Neural cell (in vitro differentiated cells): Measurements from ENCODE around the gene TRABD2A. TPM values are rescaled to one million over a fixed set of nuclear protein-coding genes. Genes with fewer than 3 reads are reported as not detected.

Experiments used
- H2AFZ ChIP-seq: fragments of 200-600, 300-800 bp; sonication (generic), shearing (Covaris generic); 2 replicates; pipeline ENCODE4 v1.6.0; 2014; ENCODE audit warnings: low read depth, mild to moderate bottlenecking, antibody characterized with exemption, low read length, moderate library complexity
- H3F3A ChIP-seq: fragments of 200-600 bp; shearing (Covaris generic); 2 replicates; pipeline ENCODE4 v1.6.1; 2016; ENCODE audit warnings: mild to moderate bottlenecking, moderate library complexity, mixed read lengths, antibody characterized with exemption, low read length; ENCODE audit not compliant: insufficient read depth, poor library complexity, severe bottlenecking
- H3K27ac ChIP-seq: fragments of 200-600, 300-800 bp; sonication (generic), shearing (Covaris generic); 2 replicates; pipeline ENCODE4 v1.5.1; 2014; ENCODE audit warnings: mild to moderate bottlenecking, low read length, moderate library complexity
- H3K27me3 ChIP-seq: fragments of 300-800, 200-600 bp; sonication (generic), shearing (Covaris generic); 2 replicates; pipeline ENCODE4 v1.6.0; 2014; ENCODE audit warnings: mild to moderate bottlenecking, low read depth, low read length, moderate library complexity; ENCODE audit not compliant: insufficient read depth
- H3K36me3 ChIP-seq: fragments of 300-800, 200-600 bp; sonication (generic), shearing (Covaris generic); 2 replicates; pipeline ENCODE4 v1.5.1; 2014; ENCODE audit warnings: mild to moderate bottlenecking, antibody characterized with exemption, low read length, moderate library complexity; ENCODE audit not compliant: insufficient read depth
- H3K4me2 ChIP-seq: fragments of 300-800, 200-600 bp; sonication (generic), shearing (Covaris generic); 2 replicates; pipeline ENCODE4 v1.6.0; 2014; ENCODE audit warnings: mild to moderate bottlenecking, low read length
- H3K4me3 ChIP-seq: fragments of 300-800, 200-600 bp; sonication (generic), shearing (Covaris generic); 2 replicates; pipeline ENCODE4 v1.5.1; 2014; ENCODE audit warnings: mild to moderate bottlenecking, low read length, moderate library complexity
- H3K79me2 ChIP-seq: fragments of 200-600 bp; shearing (Covaris generic); replicated peaks from 2 replicates; pipeline ENCODE4 v1.6.0; 2014; ENCODE audit warnings: mild to moderate bottlenecking, low read length, moderate library complexity; ENCODE audit not compliant: insufficient read depth
- H3K9ac ChIP-seq: fragments of 300-800, 200-600 bp; sonication (generic), shearing (Covaris generic); 2 replicates; pipeline ENCODE4 v1.6.1; 2016; ENCODE audit warnings: mild to moderate bottlenecking, low read length, mixed read lengths
- H3K9me2 ChIP-seq: fragments of 200-600 bp; shearing (Covaris generic); 2 replicates; pipeline ENCODE4 v1.6.1; 2016; ENCODE audit warnings: mild to moderate bottlenecking, low read length, mixed read lengths; ENCODE audit not compliant: insufficient read depth
- H3K9me3 ChIP-seq: fragments of 200-600, 300-800 bp; sonication (generic), shearing (Covaris generic); 2 replicates; pipeline ENCODE4 v1.6.1; 2016; ENCODE audit warnings: mild to moderate bottlenecking, mixed run types, low read length, moderate library complexity, mixed read lengths
- H4K20me1 ChIP-seq: fragments of 200-600 bp; shearing (Covaris generic); 2 replicates; pipeline ENCODE4 v1.6.1; 2016; ENCODE audit warnings: mild to moderate bottlenecking, mixed run types; ENCODE audit not compliant: insufficient read depth
- EP300 ChIP-seq: fragments of 450-650 bp; conservative IDR thresholded peaks from 2 replicates; pipeline ENCODE4 v1.6.1; 2014; ENCODE audit warnings: antibody characterized with exemption, mild to moderate bottlenecking, moderate library complexity; ENCODE audit not compliant: poor library complexity, severe bottlenecking
- EZH2 ChIP-seq: fragments of 200-600, 300-800 bp; shearing (Covaris generic), sonication (generic); IDR thresholded peaks from 2 replicates; pipeline ENCODE4 v1.6.1; 2014; ENCODE audit warnings: antibody characterized with exemption, low read length, borderline replicate concordance, mild to moderate bottlenecking; ENCODE audit not compliant: insufficient read depth, poor library complexity, severe bottlenecking
- MXI1 ChIP-seq: fragments of 450-650 bp; conservative IDR thresholded peaks from 2 replicates; pipeline ENCODE4 v1.6.1; 2014; ENCODE audit warnings: antibody characterized with exemption, mild to moderate bottlenecking; ENCODE audit not compliant: poor library complexity, severe bottlenecking
- POLR2AphosphoS5 ChIP-seq: IDR thresholded peaks from 2 replicates; pipeline ENCODE4 v1.6.1; 2012
- RAD21 ChIP-seq: fragments of 450-650 bp; conservative IDR thresholded peaks from 2 replicates; pipeline ENCODE4 v1.6.1; 2014; ENCODE audit warnings: antibody characterized with exemption, mild to moderate bottlenecking, moderate library complexity
- SMC3 ChIP-seq: fragments of 450-650 bp; conservative IDR thresholded peaks from 2 replicates; pipeline ENCODE4 v1.6.1; 2014; ENCODE audit warnings: antibody characterized with exemption, mild to moderate bottlenecking, moderate library complexity; ENCODE audit not compliant: poor library complexity
- TAF1 ChIP-seq: IDR thresholded peaks from 2 replicates; pipeline ENCODE4 v1.6.1; 2012; ENCODE audit warnings: low read depth
- polyA plus RNA-seq: library from polyadenylated mRNA; depleted of rRNA; stranded (reverse); fragments of >200 nt; gene quantifications from 2 replicates; pipeline ENCODE4 v1.2.3, GENCODE V29; 2014
- TF ChIP-seq, protein P1 (sequence below): fragments of 450-650 bp; IDR thresholded peaks from 2 replicates; pipeline ENCODE4 v1.5.1; 2014; ENCODE audit warnings: antibody characterized with exemption, mild to moderate bottlenecking, moderate library complexity; ENCODE audit not compliant: poor library complexity, severe bottlenecking
- TF ChIP-seq, protein P2 (sequence below): IDR thresholded peaks from 2 replicates; pipeline ENCODE4 v1.6.1; 2012; ENCODE audit warnings: borderline replicate concordance

Gene TRABD2A
- polyA plus RNA-seq, 1 donor from 2014 or later, result 0.17 TPM

DNA sequence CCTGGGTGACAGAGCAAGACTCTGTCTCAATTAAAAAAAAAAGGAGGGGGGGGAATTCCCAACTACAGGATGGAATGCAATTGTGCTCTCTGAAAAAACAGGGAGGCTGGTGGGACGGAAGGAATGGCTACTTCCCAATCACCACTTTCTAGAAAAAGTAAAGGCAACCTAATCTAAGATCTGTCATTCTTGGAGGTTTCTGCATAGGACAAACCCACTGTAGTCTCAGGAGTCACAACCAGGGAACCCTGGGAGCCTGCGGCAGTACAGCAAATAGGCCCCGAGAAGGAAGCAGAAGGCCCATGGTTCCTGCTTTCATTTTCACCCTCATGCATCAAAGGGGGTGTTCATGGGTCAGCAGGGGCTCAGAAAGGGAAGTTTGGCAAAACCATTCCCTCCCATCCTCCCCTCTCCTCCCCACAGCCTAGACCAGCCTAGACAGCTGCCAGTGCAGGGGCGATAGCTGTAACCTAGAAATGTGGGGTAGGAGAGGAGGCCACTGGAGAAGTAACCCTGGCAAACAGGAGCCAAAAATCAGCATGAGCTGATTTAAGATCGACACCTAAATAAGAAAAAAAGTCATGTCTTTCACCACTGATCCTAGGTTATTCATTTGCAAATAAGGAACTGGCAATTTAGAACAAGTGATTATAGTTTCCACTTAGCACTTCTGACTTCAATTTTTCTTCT, 48.0 kb downstream of the TRABD2A start:
- no peak overlapping the region for H3K9ac ChIP-seq
- H3K27ac ChIP-seq, result no peak overlapping the region
- H2AFZ ChIP-seq, result no peak overlapping the region
- H4K20me1 ChIP-seq, result no peaks in the 10 kb centered on the region
- no peak overlapping the region for H3K4me2 ChIP-seq
- H3K79me2 ChIP-seq, result no peaks in the 10 kb centered on the region
- no peaks in the 10 kb centered on the region for H3K9me3 ChIP-seq
- no peak for TF ChIP-seq RAD21
- TF ChIP-seq, protein P1, sequence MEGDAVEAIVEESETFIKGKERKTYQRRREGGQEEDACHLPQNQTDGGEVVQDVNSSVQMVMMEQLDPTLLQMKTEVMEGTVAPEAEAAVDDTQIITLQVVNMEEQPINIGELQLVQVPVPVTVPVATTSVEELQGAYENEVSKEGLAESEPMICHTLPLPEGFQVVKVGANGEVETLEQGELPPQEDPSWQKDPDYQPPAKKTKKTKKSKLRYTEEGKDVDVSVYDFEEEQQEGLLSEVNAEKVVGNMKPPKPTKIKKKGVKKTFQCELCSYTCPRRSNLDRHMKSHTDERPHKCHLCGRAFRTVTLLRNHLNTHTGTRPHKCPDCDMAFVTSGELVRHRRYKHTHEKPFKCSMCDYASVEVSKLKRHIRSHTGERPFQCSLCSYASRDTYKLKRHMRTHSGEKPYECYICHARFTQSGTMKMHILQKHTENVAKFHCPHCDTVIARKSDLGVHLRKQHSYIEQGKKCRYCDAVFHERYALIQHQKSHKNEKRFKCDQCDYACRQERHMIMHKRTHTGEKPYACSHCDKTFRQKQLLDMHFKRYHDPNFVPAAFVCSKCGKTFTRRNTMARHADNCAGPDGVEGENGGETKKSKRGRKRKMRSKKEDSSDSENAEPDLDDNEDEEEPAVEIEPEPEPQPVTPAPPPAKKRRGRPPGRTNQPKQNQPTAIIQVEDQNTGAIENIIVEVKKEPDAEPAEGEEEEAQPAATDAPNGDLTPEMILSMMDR, result no peak
- TF ChIP-seq MXI1, result no peak
- TF ChIP-seq POLR2AphosphoS5, result no peak
- no peak for TF ChIP-seq TAF1
- TF ChIP-seq SMC3, result no peak
- no peak overlapping the region for H3K4me3 ChIP-seq
- no peaks in the 10 kb centered on the region for H3K36me3 ChIP-seq
- H3F3A ChIP-seq, result no peaks in the 10 kb centered on the region
- H3K27me3 ChIP-seq, result no peaks in the 10 kb centered on the region
- H3K9me2 ChIP-seq, result no peaks in the 10 kb centered on the region

DNA sequence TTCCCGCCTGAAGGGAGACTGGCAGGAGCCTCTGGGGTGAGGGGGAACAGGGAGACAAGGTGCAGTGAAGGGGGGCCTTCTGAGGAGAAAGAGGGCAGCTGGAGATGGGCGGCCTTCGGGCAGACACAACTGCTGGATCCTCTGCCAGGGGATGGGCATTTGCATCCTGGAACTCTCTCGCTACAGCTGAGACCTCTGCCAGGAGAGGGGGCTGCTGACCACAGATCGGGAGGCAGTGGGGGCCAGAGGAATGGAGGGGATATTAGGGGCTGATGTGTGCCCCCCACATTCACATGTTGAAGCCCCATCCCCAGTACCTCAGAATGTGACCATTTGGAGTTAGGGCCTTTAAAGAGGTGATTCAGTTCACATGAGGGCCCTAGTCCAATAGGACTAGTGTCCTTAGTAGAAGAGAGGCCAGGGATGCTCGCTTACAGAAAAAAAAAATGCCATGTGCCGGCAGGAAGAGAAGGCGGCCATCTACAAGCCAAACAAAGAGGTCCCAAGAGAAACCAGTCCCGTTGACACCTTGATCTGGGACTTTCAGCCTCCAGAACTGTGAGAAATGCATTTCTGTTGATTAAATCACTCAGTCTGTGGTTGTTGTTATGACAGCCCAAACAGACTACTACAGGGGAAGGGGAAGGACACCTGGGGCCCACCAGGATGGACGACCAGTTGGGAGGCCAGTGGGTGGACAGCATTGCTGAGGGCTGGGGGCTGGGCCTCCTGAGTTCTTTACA, 50.0 kb downstream of the TRABD2A start:
- no peaks in the 10 kb centered on the region for H4K20me1 ChIP-seq
- H3K27me3 ChIP-seq, result no peaks in the 10 kb centered on the region
- TF ChIP-seq SMC3, result no peak
- TF ChIP-seq EP300, result no peak
- TF ChIP-seq, protein P2, sequence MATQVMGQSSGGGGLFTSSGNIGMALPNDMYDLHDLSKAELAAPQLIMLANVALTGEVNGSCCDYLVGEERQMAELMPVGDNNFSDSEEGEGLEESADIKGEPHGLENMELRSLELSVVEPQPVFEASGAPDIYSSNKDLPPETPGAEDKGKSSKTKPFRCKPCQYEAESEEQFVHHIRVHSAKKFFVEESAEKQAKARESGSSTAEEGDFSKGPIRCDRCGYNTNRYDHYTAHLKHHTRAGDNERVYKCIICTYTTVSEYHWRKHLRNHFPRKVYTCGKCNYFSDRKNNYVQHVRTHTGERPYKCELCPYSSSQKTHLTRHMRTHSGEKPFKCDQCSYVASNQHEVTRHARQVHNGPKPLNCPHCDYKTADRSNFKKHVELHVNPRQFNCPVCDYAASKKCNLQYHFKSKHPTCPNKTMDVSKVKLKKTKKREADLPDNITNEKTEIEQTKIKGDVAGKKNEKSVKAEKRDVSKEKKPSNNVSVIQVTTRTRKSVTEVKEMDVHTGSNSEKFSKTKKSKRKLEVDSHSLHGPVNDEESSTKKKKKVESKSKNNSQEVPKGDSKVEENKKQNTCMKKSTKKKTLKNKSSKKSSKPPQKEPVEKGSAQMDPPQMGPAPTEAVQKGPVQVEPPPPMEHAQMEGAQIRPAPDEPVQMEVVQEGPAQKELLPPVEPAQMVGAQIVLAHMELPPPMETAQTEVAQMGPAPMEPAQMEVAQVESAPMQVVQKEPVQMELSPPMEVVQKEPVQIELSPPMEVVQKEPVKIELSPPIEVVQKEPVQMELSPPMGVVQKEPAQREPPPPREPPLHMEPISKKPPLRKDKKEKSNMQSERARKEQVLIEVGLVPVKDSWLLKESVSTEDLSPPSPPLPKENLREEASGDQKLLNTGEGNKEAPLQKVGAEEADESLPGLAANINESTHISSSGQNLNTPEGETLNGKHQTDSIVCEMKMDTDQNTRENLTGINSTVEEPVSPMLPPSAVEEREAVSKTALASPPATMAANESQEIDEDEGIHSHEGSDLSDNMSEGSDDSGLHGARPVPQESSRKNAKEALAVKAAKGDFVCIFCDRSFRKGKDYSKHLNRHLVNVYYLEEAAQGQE, result no peak
- no peak for TF ChIP-seq TAF1
- TF ChIP-seq MXI1, result no peak
- TF ChIP-seq RAD21, result no peak
- TF ChIP-seq, protein P1, result no peak
- TF ChIP-seq POLR2AphosphoS5, result no peak
- TF ChIP-seq EZH2, result no peak
- H2AFZ ChIP-seq, result no peak overlapping the region
- H3K4me2 ChIP-seq, result no peak overlapping the region
- H3K4me3 ChIP-seq, result no peak overlapping the region
- H3K27ac ChIP-seq, result no peak overlapping the region
- H3K9ac ChIP-seq, result no peak overlapping the region
- no peaks in the 10 kb centered on the region for H3K79me2 ChIP-seq
- no peaks in the 10 kb centered on the region for H3K36me3 ChIP-seq
- no peaks in the 10 kb centered on the region for H3F3A ChIP-seq
- no peaks in the 10 kb centered on the region for H3K9me3 ChIP-seq
- no peaks in the 10 kb centered on the region for H3K9me2 ChIP-seq
